K562 (cell line): ENCODE results near the gene CUL3. TPM values are rescaled to one million over a fixed set of nuclear protein-coding genes. Genes with fewer than 3 reads are reported as not detected.

Source experiments
- ATAC-seq: fragments of 200-7000 bp; cut with Tn5 transposase; 3 replicates; pipeline ENCODE4 v1.9.1; 2020; ENCODE audit warnings: moderate library complexity
- BruUV-seq: library from RNA; stranded (reverse); fragments of 400-500 nt; replicated peaks from 2 replicates; lab custom pipeline; 2021; lab: Mats Ljungman, UMichigan
- CTCF ChIA-PET: fragments of 300-600 bp; formaldehyde crosslinking; extraction: SDS; loops from one replicate; lab custom pipeline; 2021; ENCODE audit warnings: low intra/inter-chr PET ratio; lab: Yijun Ruan, JAX
- POLR2A ChIA-PET: fragments of 300-600, 350-650 bp; sonication (Branson Sonifier 250); formaldehyde crosslinking; extraction: SDS; loops from one replicate; lab custom pipeline; 2021; ENCODE audit warnings: antibody characterized with exemption, inconsistent platforms; lab: Yijun Ruan, JAX
- DNase-seq, 4 experiments: peaks; one replicate each; pipeline versions ENCODE4 v3.0.0 to v3.0.0-alpha.2; 2011 to 2018; ENCODE audit warnings: low spot score in 3 of 4, mixed read lengths in 3 of 4; ENCODE audit errors: extremely low read depth in 1 of 4
- FAIRE-seq: peaks from 2 replicates; lab custom pipeline; 2011; peaks lifted over from hg19 to GRCh38; lab: Jason Lieb, UNC
- H2AFZ ChIP-seq: 2 replicates; pipeline ENCODE4 v1.6.0; 2011; ENCODE audit warnings: low read depth, low read length, control low read depth, inconsistent platforms
- H3K27ac ChIP-seq: fragments of 200-600 bp; 3 replicates; pipeline ENCODE4 v1.8.0; 2011; ENCODE audit warnings: low read depth, mild to moderate bottlenecking, control low read depth, inconsistent platforms, low read length, moderate library complexity, mixed read lengths; ENCODE audit errors: extremely low read depth
- H3K27me3 ChIP-seq, 2 experiments: fragments of 300-600 bp in 1 of 2; 2 replicates in 1 of 2; 3 replicates in 1 of 2; pipeline versions ENCODE4 v1.6.0 to v1.8.0; 2011; ENCODE audit warnings: inconsistent platforms in 2 of 2, low read length in 2 of 2, mild to moderate bottlenecking in 1 of 2, mixed read lengths in 1 of 2, moderate library complexity in 1 of 2; ENCODE audit not compliant: control insufficient read depth in 2 of 2, insufficient read depth in 2 of 2
- H3K36me3 ChIP-seq: fragments of 300-600 bp; 3 replicates; pipeline ENCODE4 v1.8.0; 2011; ENCODE audit warnings: mild to moderate bottlenecking, low read length, inconsistent platforms; ENCODE audit not compliant: control insufficient read depth, insufficient read depth
- H3K4me1 ChIP-seq, 2 experiments: fragments of 200-600 bp in 1 of 2; replicated peaks in 1 of 2; 2 replicates in 1 of 2; 3 replicates in 1 of 2; pipeline versions ENCODE4 v1.5.1 to v1.8.0; 2011; ENCODE audit warnings: inconsistent platforms in 2 of 2, low read length in 2 of 2, mild to moderate bottlenecking in 1 of 2, mixed read lengths in 1 of 2, moderate library complexity in 1 of 2; ENCODE audit not compliant: control insufficient read depth in 2 of 2, insufficient read depth in 2 of 2
- H3K4me2 ChIP-seq: 2 replicates; pipeline ENCODE4 v1.6.1; 2011; ENCODE audit warnings: low read length, control low read depth, inconsistent platforms, mixed read lengths; ENCODE audit not compliant: insufficient read depth
- H3K4me3 ChIP-seq: fragments of 200-600 bp; sonication (generic), shearing (Covaris generic); 2 replicates; pipeline ENCODE4 v1.5.1; 2016; ENCODE audit warnings: control low read depth, inconsistent platforms
- H3K79me2 ChIP-seq: fragments of 200-600 bp; 3 replicates; pipeline ENCODE4 v1.8.0; 2011; ENCODE audit warnings: low read length, inconsistent platforms; ENCODE audit not compliant: control insufficient read depth, insufficient read depth
- H3K9ac ChIP-seq, 2 experiments: 2 replicates each; pipeline versions ENCODE4 v1.6.0 to v1.6.1; 2011; ENCODE audit warnings: low read depth in 2 of 2, low read length in 2 of 2, control low read depth in 1 of 2, inconsistent platforms in 1 of 2, mild to moderate bottlenecking in 1 of 2, mixed read lengths in 1 of 2; ENCODE audit not compliant: insufficient read depth in 1 of 2
- H3K9me1 ChIP-seq: one replicate; pipeline ENCODE4 v1.6.0; 2011; ENCODE audit warnings: inconsistent platforms, mild to moderate bottlenecking, low read length, moderate library complexity; ENCODE audit not compliant: control insufficient read depth, insufficient read depth
- H3K9me3 ChIP-seq: replicated peaks from 2 replicates; pipeline ENCODE4 v1.5.1; 2011; ENCODE audit warnings: low read depth, low read length, inconsistent platforms; ENCODE audit not compliant: control insufficient read depth, insufficient read depth
- H4K20me1 ChIP-seq: replicated peaks from 2 replicates; pipeline ENCODE4 v1.6.1; 2011; ENCODE audit warnings: low read length, inconsistent platforms, mixed read lengths; ENCODE audit not compliant: control insufficient read depth, insufficient read depth
- CBFA2T2 ChIP-seq: fragments of 450-650 bp; conservative IDR thresholded peaks from 2 replicates; pipeline ENCODE4 v1.6.1; 2017; ENCODE audit warnings: mild to moderate bottlenecking
- ETV5 ChIP-seq: sonication (generic); formaldehyde crosslinking; IDR thresholded peaks from 2 replicates; pipeline ENCODE4 v1.4.0; 2020; ENCODE audit warnings: low read depth, mild to moderate bottlenecking, missing genetic modification reagents
- JUND ChIP-seq, 2 experiments: IDR thresholded peaks; 2 replicates in 1 of 2; 3 replicates in 1 of 2; pipeline ENCODE4 v1.6.1; 2011; ENCODE audit warnings: borderline replicate concordance in 2 of 2, low read depth in 2 of 2, low read length in 2 of 2, improper control_type of control experiment in 1 of 2, missing biosample characterization in 1 of 2, missing genetic modification characterization in 1 of 2, missing genetic modification reagents in 1 of 2
- NCOA2 ChIP-seq, 2 experiments: fragments of 450-650 bp; IDR thresholded peaks; 2 replicates each; pipeline ENCODE4 v1.6.1; 2018; ENCODE audit warnings: mild to moderate bottlenecking in 2 of 2, moderate library complexity in 1 of 2; ENCODE audit not compliant: partially characterized antibody in 2 of 2
- RBFOX2 ChIP-seq: fragments of 200-400 bp; formaldehyde crosslinking; IDR thresholded peaks from 2 replicates; pipeline ENCODE4 v1.6.1; 2017; ENCODE audit warnings: low read depth, mild to moderate bottlenecking, low read length, moderate library complexity
- ZFP30 ChIP-seq: fragments of 250-450 bp; sonication (Bioruptor Pico); IDR thresholded peaks from 2 replicates; pipeline ENCODE4 v1.8.0; 2022; ENCODE audit warnings: moderate library complexity, mild to moderate bottlenecking, inconsistent platforms, borderline replicate concordance
- ZNF75A ChIP-seq: fragments of 450-650 bp; formaldehyde crosslinking; IDR thresholded peaks from 2 replicates; pipeline ENCODE4 v1.4.0; 2020; ENCODE audit warnings: mild to moderate bottlenecking
- ZNF830 ChIP-seq: fragments of 250-450 bp; sonication (Bioruptor Pico); IDR thresholded peaks from 2 replicates; pipeline ENCODE4 v1.5.0; 2021; ENCODE audit warnings: mild to moderate bottlenecking
- WGBS: fragments of 100-300 bp; shearing (Covaris generic); methylation state at CpG from one replicate; pipeline ENCODE4 v1.1.6; 2016; ENCODE audit warnings: low coverage, mixed read lengths; ENCODE audit not compliant: insufficient coverage; ENCODE audit errors: missing lambda C conversion rate; 5-methylcytosine and 5-hydroxymethylcytosine counted together
- in situ Hi-C: fragments of 300-500 bp; cut with MboI; formaldehyde crosslinking; loops from 4 replicates; pipeline ENCODE4 v1.15.0; 2018; ENCODE audit warnings: inconsistent platforms, mixed read lengths
- intact Hi-C: fragments of 100-400 bp; cut with micrococcal nuclease; formaldehyde crosslinking; loops from 2 replicates; pipeline ENCODE4 v1.14.2; 2022
- polyA plus RNA-seq, 8 experiments: library from polyadenylated mRNA; depleted of rRNA in 4 of 8; stranded (reverse) in 5 of 8; unstranded in 3 of 8; fragments of >200 nt; fragmentation: Nextera tagmentation in 2 of 8; fragmentation: Illumina TruSeq in 1 of 8; extraction: Ambion mirVana in 2 of 8; extraction: Trizol in 1 of 8; gene quantifications; 2 replicates each; pipeline versions ENCODE4 v1.2.1 to v1.2.3, GENCODE V29; 2011 to 2014; ENCODE audit warnings: inconsistent platforms in 1 of 8, missing spikeins in 1 of 8
- total RNA-seq, 7 experiments: library from RNA; depleted of rRNA in 6 of 7; stranded (reverse); fragments of >200 nt in 6 of 7; fragmentation: Illumina TruSeq in 2 of 7; extraction: Trizol in 2 of 7; gene quantifications; 2 replicates each; pipeline versions ENCODE4 v1.2.1 to v1.2.3, GENCODE V29; 2011 to 2021; ENCODE audit warnings: low replicate concordance in 1 of 7
- TF ChIP-seq, protein P1 (sequence below): fragments of 250-450 bp; sonication (Bioruptor Pico); IDR thresholded peaks from 2 replicates; pipeline ENCODE4 v1.5.0; 2021; ENCODE audit warnings: mild to moderate bottlenecking, borderline replicate concordance
- TF ChIP-seq, protein P2 (sequence below): fragments of 450-650 bp; formaldehyde crosslinking; IDR thresholded peaks from 2 replicates; pipeline ENCODE4 v1.4.0; 2020; ENCODE audit warnings: mild to moderate bottlenecking, moderate library complexity
- TF ChIP-seq, protein P3 (sequence below): fragments of 450-650 bp; IDR thresholded peaks from 2 replicates; pipeline ENCODE4 v1.6.1; 2018; ENCODE audit warnings: mild to moderate bottlenecking, low read depth; ENCODE audit not compliant: partially characterized antibody

Gene CUL3
- total and polyA plus RNA-seq, 9 of the 15 experiments (the other 6 are each of a cell fraction or from before 2014, with no cell fraction given), result 31.5 to 71.9 (median 56.4) TPM

DNA sequence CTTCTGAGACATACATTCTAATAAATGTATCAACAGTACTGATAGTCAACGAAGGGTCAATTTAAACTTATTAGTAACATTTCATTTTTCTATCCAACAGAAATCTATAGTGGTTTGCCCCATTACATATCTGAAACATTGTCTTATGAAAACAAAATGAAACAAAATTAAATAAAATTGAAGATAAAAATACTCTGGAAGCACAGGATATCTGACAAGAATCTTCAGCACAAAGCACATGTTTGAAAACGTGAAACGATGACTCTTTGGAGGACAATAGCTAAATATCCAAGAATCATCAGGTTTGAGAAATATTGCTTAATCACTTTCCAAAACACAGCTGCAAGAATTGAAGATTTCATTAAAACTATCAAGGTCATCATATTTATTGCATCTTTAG lies 112.3 kb downstream of the CUL3 start (continued):
- TF ChIP-seq, protein P1, sequence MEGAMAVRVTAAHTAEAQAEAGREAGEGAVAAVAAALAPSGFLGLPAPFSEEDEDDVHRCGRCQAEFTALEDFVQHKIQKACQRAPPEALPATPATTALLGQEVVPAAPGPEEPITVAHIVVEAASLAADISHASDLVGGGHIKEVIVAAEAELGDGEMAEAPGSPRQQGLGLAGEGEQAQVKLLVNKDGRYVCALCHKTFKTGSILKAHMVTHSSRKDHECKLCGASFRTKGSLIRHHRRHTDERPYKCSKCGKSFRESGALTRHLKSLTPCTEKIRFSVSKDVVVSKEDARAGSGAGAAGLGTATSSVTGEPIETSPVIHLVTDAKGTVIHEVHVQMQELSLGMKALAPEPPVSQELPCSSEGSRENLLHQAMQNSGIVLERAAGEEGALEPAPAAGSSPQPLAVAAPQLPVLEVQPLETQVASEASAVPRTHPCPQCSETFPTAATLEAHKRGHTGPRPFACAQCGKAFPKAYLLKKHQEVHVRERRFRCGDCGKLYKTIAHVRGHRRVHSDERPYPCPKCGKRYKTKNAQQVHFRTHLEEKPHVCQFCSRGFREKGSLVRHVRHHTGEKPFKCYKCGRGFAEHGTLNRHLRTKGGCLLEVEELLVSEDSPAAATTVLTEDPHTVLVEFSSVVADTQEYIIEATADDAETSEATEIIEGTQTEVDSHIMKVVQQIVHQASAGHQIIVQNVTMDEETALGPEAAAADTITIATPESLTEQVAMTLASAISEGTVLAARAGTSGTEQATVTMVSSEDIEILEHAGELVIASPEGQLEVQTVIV, result no peak

DNA sequence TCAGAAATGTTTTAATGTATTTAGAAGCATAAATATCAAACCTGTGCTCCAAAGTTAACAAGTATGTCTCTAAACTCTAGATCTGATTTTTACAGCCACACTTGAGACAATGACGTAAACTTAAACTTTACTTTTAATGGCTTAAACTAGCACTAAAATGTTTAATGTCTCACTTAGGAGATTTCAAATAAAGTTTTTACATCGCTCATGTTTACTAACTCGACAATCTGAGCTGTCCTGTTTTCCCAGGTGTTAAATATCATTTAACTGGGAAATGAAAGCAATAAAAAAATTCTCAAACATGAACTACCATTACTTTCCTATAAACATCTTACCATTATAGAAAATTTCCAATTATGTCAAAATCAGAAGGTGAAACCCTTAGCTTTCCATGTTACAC lies 113.0 kb downstream of the CUL3 start:
- no peak overlapping the region for H3K27ac ChIP-seq
- intact Hi-C loops (no loop called here), in situ Hi-C loops (no loop called here)
- no peak overlapping the region for H3K9ac ChIP-seq
- POLR2A ChIA-PET, result no interaction called here
- ATAC-seq (no peak), FAIRE-seq (no peak), DNase-seq (no peak)
- CTCF ChIA-PET, result no interaction called here
- H3K9me1 ChIP-seq, result no peaks in the 10 kb centered on the region
- H4K20me1 ChIP-seq, result no peaks in the 10 kb centered on the region
- no peaks in the 10 kb centered on the region for H3K79me2 ChIP-seq
- BruUV-seq, result no TSS peak
- no peak overlapping the region for H3K4me3 ChIP-seq
- H3K27me3 ChIP-seq, result no peaks in the 10 kb centered on the region
- no peak overlapping the region for H3K4me2 ChIP-seq
- peaks cover 33% of the 10 kb centered on the region; the same call in 1 of the 3 replicates for H3K36me3 ChIP-seq
- no peaks in the 10 kb centered on the region for H3K9me3 ChIP-seq
- no peaks in the 10 kb centered on the region; a peak in 1 of 5 replicates for H3K4me1 ChIP-seq
- H2AFZ ChIP-seq, result no peak overlapping the region
- WGBS, result 92% methylated on average over 3 of the region's 3 CpGs
- no peak for TF ChIP-seq NCOA2 (IDR thresholded peaks at IDR 0.05; ENCODE audit: partially characterized antibody in 2 of 2)
- no peak for TF ChIP-seq CBFA2T2
- no peak for TF ChIP-seq RBFOX2
- no peak for TF ChIP-seq ETV5 (CRISPR knock-in tag)
- TF ChIP-seq, protein P2, sequence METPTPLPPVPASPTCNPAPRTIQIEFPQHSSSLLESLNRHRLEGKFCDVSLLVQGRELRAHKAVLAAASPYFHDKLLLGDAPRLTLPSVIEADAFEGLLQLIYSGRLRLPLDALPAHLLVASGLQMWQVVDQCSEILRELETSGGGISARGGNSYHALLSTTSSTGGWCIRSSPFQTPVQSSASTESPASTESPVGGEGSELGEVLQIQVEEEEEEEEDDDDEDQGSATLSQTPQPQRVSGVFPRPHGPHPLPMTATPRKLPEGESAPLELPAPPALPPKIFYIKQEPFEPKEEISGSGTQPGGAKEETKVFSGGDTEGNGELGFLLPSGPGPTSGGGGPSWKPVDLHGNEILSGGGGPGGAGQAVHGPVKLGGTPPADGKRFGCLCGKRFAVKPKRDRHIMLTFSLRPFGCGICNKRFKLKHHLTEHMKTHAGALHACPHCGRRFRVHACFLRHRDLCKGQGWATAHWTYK (CRISPR knock-in tag), result no peak
- no peak for TF ChIP-seq JUND (IDR thresholded peaks at IDR 0.05; ENCODE audit: borderline replicate concordance, low read depth, low read length)
- TF ChIP-seq JUND (tag; IDR thresholded peaks at IDR 0.05; ENCODE audit: borderline replicate concordance, low read depth, low read length), result no peak
- TF ChIP-seq ZNF830 (CRISPR knock-in tag), result no peak
- TF ChIP-seq ZFP30 (CRISPR knock-in tag), result no peak
- TF ChIP-seq, protein P3, sequence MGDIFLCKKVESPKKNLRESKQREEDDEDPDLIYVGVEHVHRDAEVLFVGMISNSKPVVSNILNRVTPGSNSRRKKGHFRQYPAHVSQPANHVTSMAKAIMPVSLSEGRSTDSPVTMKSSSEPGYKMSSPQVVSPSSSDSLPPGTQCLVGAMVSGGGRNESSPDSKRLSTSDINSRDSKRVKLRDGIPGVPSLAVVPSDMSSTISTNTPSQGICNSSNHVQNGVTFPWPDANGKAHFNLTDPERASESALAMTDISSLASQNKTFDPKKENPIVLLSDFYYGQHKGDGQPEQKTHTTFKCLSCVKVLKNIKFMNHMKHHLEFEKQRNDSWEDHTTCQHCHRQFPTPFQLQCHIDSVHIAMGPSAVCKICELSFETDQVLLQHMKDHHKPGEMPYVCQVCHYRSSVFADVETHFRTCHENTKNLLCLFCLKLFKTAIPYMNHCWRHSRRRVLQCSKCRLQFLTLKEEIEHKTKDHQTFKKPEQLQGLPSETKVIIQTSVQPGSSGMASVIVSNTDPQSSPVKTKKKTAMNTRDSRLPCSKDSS, result no peak
- no peak for TF ChIP-seq ZNF75A (CRISPR knock-in tag)
